WTC11 (cell line): ENCODE measurements around the gene IGFBP2.

ENCODE experiments used
- ATF2 ChIP-seq: sonication (generic); formaldehyde crosslinking; IDR thresholded peaks from 2 replicates; pipeline ENCODE4 v1.8.1; 2022; ENCODE audit warnings: low read depth, missing genetic modification reagents, borderline replicate concordance
- CREB1 ChIP-seq: sonication (generic); formaldehyde crosslinking; IDR thresholded peaks from 2 replicates; pipeline ENCODE4 v1.8.0; 2023; ENCODE audit warnings: mild to moderate bottlenecking, missing genetic modification reagents
- CTCF ChIP-seq: fragments of 200-600 bp; IDR thresholded peaks from 2 replicates; pipeline ENCODE4 v1.8.0; 2022; ENCODE audit warnings: antibody characterized with exemption
- E2F5 ChIP-seq: sonication (generic); formaldehyde crosslinking; IDR thresholded peaks from 2 replicates; pipeline ENCODE4 v1.8.1; 2022; ENCODE audit warnings: mild to moderate bottlenecking, moderate library complexity, missing genetic modification reagents
- NR1H2 ChIP-seq: sonication (generic); formaldehyde crosslinking; IDR thresholded peaks from 2 replicates; pipeline ENCODE4 v1.9.0; 2021; ENCODE audit warnings: mild to moderate bottlenecking, moderate library complexity, missing genetic modification reagents
- ZNF232 ChIP-seq: sonication (generic); formaldehyde crosslinking; IDR thresholded peaks from 2 replicates; pipeline ENCODE4 v1.8.0; 2022; ENCODE audit warnings: mild to moderate bottlenecking, missing genetic modification reagents
- TF ChIP-seq, protein P1 (sequence below): sonication (generic); formaldehyde crosslinking; IDR thresholded peaks from 2 replicates; pipeline ENCODE4 v1.8.0; 2022; ENCODE audit warnings: mild to moderate bottlenecking, missing genetic modification reagents

DNA sequence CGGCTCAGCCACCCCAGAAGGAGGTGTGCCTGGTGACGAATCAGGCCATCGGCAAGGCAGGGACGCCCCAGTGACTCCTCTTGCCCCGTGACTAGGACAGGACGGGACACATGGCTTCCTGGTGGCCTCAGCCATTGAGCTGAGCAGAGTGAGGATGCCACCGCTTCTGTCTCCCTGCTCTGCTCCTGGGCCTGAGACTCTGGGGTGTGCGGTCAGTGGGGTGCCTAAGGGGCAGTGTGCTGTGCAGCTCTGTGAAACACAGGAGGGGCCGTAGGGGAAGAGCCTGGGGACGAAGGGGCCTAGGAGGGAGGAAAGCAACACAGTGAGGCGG is 37.8 kb downstream of the IGFBP2 start:
- TF ChIP-seq ZNF232 (no peak), CTCF (no peak), NR1H2 (no peak), CREB1 (no peak), ATF2 (CRISPR knock-in tag) (no peak), E2F5 (CRISPR knock-in tag) (no peak)
- TF ChIP-seq, protein P1, sequence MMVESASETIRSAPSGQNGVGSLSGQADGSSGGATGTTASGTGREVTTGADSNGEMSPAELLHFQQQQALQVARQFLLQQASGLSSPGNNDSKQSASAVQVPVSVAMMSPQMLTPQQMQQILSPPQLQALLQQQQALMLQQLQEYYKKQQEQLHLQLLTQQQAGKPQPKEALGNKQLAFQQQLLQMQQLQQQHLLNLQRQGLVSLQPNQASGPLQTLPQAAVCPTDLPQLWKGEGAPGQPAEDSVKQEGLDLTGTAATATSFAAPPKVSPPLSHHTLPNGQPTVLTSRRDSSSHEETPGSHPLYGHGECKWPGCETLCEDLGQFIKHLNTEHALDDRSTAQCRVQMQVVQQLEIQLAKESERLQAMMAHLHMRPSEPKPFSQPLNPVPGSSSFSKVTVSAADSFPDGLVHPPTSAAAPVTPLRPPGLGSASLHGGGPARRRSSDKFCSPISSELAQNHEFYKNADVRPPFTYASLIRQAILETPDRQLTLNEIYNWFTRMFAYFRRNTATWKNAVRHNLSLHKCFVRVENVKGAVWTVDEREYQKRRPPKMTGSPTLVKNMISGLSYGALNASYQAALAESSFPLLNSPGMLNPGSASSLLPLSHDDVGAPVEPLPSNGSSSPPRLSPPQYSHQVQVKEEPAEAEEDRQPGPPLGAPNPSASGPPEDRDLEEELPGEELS (CRISPR knock-in tag) = no peak
